ENCODE results near the gene OXCT2.
"Not testable (repeated sequence)": the region's sequence is repeated elsewhere in the genome, so short reads cannot be mapped to it uniquely, and the experiment has no call there.

OXCT2 gene

GRCh38 chr1:39763619-39764374 lies 7.4 kb downstream of the OXCT2 start:
- DNase-seq (ENCODE audit: low read depth in 2 of 2, low spot score in 1 of 2) = not testable (repeated sequence)

DNA sequence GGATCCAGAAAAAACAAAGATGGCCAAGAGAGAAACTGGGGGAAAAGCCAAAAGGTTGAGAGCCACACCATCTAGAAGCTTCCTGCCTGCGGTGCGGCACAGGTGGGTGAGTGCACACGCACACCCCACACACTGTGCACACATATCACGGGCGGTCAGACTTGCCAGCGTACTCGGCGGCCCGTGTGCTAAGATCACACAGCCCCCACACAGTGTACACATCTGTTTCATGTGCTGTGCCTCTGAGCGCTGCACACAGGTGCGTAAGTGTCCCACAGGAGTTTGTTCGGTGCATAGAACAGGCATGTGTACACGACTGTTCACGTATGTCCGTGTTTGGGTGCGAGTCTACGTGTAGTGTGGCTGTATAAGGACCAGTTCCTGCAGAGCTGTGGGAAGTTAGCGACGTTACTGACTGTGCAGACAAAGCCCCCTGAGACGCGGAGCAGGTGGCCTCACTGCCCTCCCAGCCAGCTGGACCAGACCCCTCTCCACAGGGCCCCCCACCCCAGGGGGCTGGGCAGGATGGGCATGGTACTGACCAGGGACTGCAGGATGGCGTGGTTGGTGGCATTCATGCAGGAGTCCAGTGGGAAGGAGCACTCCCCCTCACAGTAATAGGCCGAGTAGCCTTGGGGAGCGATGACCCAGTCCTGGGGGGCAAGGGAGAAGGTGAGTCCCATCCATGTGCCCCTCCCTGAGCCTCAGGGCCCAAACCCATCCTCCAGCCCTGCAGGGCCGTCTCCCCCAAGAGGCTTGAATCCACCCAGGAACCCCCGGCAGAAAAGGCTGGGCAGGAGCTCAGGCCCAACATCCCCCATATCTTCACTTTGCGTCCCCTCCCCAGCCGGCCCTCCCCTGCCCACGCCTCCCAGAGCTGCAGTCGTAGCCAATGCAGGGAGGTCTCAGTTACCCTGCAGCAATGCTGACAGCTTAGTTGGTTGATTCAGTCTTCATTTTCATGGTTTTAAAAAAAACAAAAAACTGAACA lies 8.3 kb downstream of the OXCT2 start:
- DNase-seq (ENCODE audit: low read depth in 2 of 2, low spot score in 1 of 2) = no peak

GRCh38 chr1:39761557-39762260 lies 9.4 kb downstream of the OXCT2 start:
- no peak for DNase-seq (ENCODE audit: low read depth in 2 of 2, low spot score in 1 of 2)

DNA sequence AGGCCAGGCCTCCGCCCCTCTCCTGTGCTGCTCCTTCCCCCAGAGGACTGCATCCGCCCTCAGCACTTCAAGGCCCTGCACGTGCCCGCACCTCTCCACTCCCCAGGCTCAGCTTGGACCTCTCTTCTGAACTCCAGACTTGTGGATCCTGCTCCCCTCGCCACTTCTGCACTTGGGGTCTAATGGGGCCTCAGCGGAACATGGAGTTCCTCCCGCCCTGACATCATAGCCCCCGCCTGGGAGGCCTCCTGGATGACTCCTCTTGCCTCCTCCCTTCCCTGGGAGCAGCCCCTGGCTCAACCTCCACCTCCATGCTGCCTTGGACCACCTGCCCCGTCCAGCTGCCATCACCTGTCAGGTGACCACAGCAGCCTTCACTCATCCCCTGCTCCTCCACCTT lies 10.1 kb downstream of the OXCT2 start:
- no peak for DNase-seq (ENCODE audit: low read depth in 2 of 2, low spot score in 1 of 2)

- no peak for DNase-seq (ENCODE audit: low read depth in 2 of 2, low spot score in 1 of 2)
Observed at GRCh38 chr1:39760074-39761008, 10.8 kb downstream of the OXCT2 start.

GRCh38 chr1:39759436-39759726 lies 11.8 kb downstream of the OXCT2 start:
- DNase-seq (ENCODE audit: low read depth in 2 of 2, low spot score in 1 of 2) = no peak

GRCh38 chr1:39758556-39759435 lies 12.4 kb downstream of the OXCT2 start:
- no peak for DNase-seq (ENCODE audit: low read depth in 2 of 2, low spot score in 1 of 2)

GRCh38 chr1:39757501-39757900 lies 13.6 kb downstream of the OXCT2 start:
- DNase-seq (ENCODE audit: low read depth in 2 of 2, low spot score in 1 of 2) = no peak

DNA sequence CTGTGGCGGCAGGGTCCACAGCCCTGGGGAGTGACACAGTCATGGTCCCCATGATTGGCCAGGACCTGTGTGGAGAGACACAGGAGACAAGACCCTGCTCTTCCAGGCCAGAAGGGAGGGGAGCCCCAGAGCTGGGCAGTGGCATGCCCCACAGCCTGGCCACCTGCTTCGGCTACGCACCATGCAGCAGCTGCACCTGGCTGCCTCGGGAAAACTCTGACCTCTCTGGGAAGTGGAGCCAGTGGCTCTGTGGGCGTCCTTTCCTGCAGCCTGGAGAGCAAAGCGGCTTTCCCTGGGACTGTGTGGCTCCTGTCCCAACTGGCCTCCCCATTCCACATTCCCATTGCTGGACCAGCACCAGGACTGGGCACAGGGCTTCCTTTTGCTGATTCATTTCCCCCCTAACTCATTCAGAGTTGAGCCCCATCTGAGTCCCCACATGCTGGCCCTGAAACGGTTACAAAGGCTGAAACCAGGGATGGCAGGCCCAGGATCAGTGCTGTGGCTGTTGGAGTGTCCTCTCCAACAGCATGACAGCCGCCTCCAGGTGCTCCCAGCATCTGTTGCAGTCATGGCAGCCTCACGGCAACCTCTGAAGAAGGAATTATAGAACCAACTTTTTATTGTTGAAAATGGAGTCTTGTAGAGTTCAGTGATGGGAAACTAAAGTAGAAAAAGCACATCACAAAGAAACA lies 15.0 kb downstream of the OXCT2 start:
- no peak for DNase-seq (ENCODE audit: low read depth in 2 of 2, low spot score in 1 of 2)

DNA sequence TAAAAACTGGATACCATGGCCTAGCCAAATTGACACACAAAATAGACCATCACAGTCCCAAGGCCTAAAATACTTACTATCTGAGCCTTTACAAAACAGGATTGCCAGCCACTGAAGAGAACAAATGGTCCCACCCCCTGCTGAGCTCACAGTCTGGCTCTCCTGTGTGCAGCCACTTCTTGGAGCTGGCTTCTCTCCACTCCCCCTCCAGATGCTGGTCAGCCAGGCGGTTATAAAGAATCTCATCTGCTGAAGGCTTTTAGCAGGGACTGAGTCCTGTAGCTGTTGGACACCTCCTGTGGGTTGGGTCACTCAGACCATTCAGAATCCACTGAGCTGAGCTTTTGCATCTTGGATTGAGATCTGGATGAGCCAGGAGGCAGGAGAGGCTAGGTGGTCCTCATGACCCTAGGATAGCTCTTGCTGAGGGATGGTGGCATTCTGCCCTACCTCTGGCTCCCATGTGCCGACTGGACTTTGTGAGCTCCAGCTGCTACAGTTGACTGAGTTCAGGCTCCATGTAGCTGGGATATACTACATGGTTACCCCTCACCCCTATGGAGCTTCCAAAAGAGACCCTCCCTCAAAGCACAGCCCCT lies 16.1 kb downstream of the OXCT2 start:
- DNase-seq (ENCODE audit: low read depth in 2 of 2, low spot score in 1 of 2) = no peak

DNA sequence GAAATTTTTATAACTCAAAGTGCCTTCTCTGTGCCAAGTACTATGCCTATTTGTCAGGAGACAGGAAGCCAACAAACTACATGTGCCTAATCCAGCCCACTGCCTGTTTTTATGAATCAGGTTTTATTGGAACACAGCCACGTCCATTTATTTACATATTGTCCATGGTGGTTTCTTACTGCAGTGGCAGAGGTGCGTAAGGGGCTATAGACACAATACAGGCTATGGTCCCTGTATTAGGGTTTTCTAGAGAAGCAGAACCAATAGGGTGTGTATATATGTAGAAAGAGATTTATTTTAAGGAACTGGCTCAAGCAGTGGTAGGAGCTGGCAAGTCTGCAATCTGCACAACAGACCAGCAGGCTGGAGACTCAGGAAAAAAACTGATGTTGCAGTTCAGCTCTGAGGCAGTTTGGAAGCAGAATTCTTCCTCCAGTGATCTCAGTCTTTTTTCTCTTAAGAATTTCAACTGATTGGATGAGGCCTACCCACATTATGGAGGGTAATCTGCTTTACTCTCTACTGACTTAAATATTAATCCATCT lies 17.1 kb downstream of the OXCT2 start:
- no peak for DNase-seq (ENCODE audit: low read depth in 2 of 2, low spot score in 1 of 2)

GRCh38 chr1:39753132-39754025 lies 17.8 kb downstream of the OXCT2 start:
- DNase-seq (ENCODE audit: low read depth in 2 of 2, low spot score in 1 of 2) = no peak

GRCh38 chr1:39752703-39753102 lies 18.4 kb downstream of the OXCT2 start:
- DNase-seq (ENCODE audit: low read depth in 2 of 2, low spot score in 1 of 2) = no peak

- no peak for DNase-seq (ENCODE audit: low read depth in 2 of 2, low spot score in 1 of 2)
Observed at GRCh38 chr1:39751595-39751994, 19.6 kb downstream of the OXCT2 start.

DNA sequence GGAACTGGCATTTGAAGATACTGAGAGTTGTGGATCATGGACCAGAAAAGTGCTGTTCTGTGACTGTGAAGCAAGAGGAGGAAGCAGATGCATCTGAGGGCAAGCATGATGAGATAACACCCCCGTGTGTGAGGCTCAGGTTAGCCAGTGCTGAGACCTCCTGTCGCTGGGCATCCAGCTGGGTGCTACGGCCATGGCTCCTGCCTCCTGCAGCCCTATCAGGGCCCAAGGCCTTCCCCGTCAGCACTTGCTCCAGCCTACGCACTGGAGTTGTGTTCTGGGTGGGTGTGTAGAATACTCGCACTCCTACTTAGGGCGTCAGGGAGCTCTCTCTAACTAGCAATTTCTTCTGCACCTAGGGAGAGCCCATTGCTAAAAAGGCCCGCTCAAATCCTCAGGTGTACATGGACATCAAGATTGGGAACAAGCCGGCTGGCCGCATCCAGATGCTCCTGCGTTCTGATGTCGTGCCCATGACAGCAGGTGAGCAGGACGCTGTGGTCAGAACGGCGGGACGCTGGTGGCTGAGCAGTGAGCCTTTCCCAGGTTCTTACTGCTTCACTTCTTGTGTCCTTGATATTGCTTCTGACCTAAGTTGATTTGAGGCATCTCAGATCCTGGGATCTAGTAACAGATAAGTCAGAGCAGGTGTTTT lies 26.0 kb downstream of the OXCT2 start:
- no peak for DNase-seq (ENCODE audit: low read depth in 2 of 2, low spot score in 1 of 2)

DNA sequence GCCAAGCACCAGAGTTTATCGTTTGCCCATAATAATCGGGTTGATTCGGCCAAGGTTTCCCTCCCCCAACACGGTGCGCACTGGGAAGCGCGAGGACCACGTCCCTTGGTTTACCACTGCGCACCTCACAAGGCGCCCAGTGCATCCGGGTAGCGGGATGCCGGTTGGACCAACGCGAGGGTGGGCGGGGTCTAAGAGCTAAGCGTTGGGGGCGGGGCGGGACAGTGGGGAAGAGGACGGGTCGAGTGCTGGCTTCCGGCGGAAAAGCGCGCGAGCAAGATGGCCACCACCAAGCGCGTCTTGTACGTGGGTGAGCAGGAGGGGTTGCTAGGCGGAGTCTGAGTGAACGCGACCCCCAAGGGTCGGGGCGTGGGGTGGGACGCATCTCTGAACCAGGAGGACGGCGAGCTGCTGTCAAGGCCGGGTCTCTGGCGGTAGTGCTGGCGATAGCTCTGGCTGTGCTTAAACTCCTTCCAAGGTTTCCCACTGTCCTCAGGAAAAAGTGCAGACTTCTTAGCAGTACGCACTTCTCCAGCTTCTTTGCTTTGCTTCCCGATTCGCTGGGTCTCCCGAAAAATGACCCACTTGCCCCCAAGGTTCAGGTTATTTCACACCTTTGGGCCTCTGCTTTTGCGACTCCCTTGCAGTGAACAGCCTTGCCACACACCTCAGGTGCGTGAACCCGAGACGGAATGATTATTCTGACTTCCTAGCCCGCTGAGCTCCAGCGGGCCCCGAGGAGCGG lies 32.4 kb downstream of the OXCT2 start, which contains the start of gene PPIE:
Gene PPIE, plus strand, starts transcription at position 261 of the 745 bp plus-strand sequence. Its CDS starts 19 bp downstream, at position 280.
- peak; percentile 89 to 92 for DNase-seq (ENCODE audit: low read depth in 2 of 2, low spot score in 1 of 2)

Measured in stimulated activated CD8-positive, alpha-beta memory T cell treated with anti-CD3 and anti-CD28 coated beads, Interleukin-4, amount 100 ng/mL, for 1 hour (primary cell).